ENCODE results near the gene CPM. TPM values are rescaled to one million over a fixed set of nuclear protein-coding genes. Genes with fewer than 3 reads are reported as not detected.

The CPM gene
- total RNA-seq, 4 donors from 2014 or later: 54.0 to 117 (median 75.2) TPM

DNA sequence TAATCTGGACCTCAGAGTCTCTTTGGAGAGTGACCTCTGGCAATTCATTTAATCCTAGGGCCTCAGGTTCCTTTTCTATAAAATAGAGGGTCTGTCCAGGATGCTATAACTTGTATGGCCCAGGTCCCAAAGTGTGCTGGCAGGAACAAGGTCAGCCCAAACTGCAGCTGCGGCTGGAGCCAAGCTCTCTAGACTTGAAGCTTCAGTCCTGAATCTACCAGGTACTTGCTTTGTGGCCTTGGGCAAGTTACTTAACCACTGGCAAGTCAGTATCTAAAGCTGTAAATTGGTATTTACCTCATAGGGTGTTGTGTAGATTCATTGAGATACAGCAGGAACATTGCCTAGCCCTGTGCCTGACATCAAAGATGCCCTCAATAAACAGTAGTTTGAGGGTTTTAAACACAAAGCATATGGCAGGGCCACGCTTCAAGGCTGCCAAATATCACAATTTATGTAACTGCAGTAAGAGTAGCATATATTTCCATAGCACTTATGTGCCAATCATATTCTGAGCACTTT, 21.7 kb downstream of the CPM start:
- 89 to 93% methylated on average over 2 of the region's 2 CpGs for WGBS, 2 donors
- Histone ChIP-seq H3K27ac (no peak overlapping the region), H3K36me3 (no peaks in the 10 kb centered on the region), H3K27me3 (no peaks in the 10 kb centered on the region), H3K4me1 (peaks cover 0 to 16% (median 0%) of the 10 kb centered on the region in 4 donors), H3K4me3 (no peak overlapping the region), H3K9me3 (no peaks in the 10 kb centered on the region)
- TF ChIP-seq POLR2A (IDR thresholded peaks at IDR 0.05) (no peak), EP300 (IDR thresholded peaks at IDR 0.05) (no peak)
- TF ChIP-seq, protein P1, sequence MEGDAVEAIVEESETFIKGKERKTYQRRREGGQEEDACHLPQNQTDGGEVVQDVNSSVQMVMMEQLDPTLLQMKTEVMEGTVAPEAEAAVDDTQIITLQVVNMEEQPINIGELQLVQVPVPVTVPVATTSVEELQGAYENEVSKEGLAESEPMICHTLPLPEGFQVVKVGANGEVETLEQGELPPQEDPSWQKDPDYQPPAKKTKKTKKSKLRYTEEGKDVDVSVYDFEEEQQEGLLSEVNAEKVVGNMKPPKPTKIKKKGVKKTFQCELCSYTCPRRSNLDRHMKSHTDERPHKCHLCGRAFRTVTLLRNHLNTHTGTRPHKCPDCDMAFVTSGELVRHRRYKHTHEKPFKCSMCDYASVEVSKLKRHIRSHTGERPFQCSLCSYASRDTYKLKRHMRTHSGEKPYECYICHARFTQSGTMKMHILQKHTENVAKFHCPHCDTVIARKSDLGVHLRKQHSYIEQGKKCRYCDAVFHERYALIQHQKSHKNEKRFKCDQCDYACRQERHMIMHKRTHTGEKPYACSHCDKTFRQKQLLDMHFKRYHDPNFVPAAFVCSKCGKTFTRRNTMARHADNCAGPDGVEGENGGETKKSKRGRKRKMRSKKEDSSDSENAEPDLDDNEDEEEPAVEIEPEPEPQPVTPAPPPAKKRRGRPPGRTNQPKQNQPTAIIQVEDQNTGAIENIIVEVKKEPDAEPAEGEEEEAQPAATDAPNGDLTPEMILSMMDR (IDR thresholded peaks at IDR 0.05): no peak
- no peak for DNase-seq (ENCODE audit: low spot score in 2 of 2)

DNA sequence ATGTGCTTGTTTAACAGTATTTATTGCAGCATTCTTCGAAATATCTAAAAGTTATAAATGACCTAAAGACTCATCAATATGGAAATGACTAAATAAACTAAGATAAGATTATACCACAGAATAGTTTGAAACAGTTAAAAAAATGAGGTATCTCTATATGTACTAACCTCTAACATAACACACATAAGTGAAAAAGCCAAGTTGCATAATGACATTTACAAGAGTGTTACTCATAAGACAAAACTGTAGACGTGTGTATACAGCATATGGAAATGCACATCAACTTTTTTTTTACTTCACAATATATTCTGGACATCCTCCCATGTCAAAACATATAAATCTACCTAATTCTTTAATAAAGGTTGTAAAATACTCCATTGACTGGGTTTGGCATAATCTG, 22.8 kb downstream of the CPM start:
- peaks cover 0 to 16% (median 0%) of the 10 kb centered on the region in 4 donors for H3K4me1 ChIP-seq
- no peaks in the 10 kb centered on the region for H3K27me3 ChIP-seq
- no peaks in the 10 kb centered on the region for H3K36me3 ChIP-seq
- no peak overlapping the region for H3K27ac ChIP-seq
- H3K4me3 ChIP-seq: no peak overlapping the region
- DNase-seq (ENCODE audit: low spot score in 2 of 2): no peak
- H3K9me3 ChIP-seq: no peaks in the 10 kb centered on the region
- no peak for TF ChIP-seq EP300 (IDR thresholded peaks at IDR 0.05)
- TF ChIP-seq POLR2A (IDR thresholded peaks at IDR 0.05): no peak
- TF ChIP-seq, protein P1 (IDR thresholded peaks at IDR 0.05): no peak
- WGBS, 2 donors: 71 to 73% methylated on average over 2 of the region's 2 CpGs

DNA sequence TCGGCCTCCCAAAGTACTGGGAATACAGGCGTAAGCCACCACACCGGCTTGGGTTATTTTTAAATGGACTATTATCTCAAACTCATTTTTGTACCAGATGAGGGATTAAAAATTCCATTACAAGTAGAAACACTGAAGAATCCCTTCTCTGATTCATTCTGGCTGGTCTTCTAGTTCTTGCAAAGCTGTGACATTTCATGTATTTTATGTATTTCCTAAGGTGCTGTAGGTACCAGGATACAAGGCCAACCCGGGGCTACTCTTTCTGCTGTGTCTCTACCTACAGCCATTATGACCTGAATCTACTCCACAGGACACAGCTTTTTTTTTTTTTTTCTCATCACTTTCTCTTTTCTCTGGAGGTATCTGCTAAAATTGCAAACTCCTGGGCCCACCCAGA, 24.9 kb downstream of the CPM start:
- no peak for DNase-seq (ENCODE audit: low spot score in 2 of 2)
- 93 to 95% methylated on average over 4 of the region's 4 CpGs for WGBS, 2 donors

DNA sequence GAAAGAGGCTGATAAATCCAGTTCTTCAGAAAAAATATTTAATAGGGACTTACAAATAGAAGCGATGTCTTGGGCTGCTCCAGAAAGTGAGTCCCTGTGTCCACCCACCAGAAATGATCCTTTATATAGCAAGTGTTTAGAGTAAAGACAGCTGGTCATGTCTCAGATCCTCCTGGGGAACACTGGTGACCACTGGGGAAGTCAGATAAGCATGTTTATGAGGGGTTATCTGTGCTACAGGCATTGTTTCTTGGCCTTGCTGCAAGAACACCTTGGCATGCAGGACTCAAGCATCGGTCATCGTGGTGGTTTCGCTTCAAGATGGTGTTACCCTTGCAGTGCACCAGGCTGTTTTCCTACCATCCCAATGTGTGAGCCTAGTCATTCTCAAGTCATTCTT, 27.2 kb downstream of the CPM start:
- Histone ChIP-seq H3K9me3 (no peaks in the 10 kb centered on the region), H3K27me3 (no peaks in the 10 kb centered on the region), H3K4me3 (no peak overlapping the region), H3K27ac (no peak overlapping the region), H3K4me1 (no peaks in the 10 kb centered on the region), H3K36me3 (no peaks in the 10 kb centered on the region)
- no peak for DNase-seq (ENCODE audit: low spot score in 2 of 2)
- WGBS, 2 donors: 88 to 95% methylated on average over 4 of the region's 4 CpGs
- TF ChIP-seq, protein P1 (IDR thresholded peaks at IDR 0.05): no peak
- TF ChIP-seq EP300 (IDR thresholded peaks at IDR 0.05) (no peak), POLR2A (IDR thresholded peaks at IDR 0.05) (no peak)

More for the DNA sequence above, 24.9 kb downstream of the CPM start:
- H3K36me3 ChIP-seq: no peaks in the 10 kb centered on the region
- TF ChIP-seq, protein P1 (IDR thresholded peaks at IDR 0.05): no peak
- TF ChIP-seq POLR2A (IDR thresholded peaks at IDR 0.05) (no peak), EP300 (IDR thresholded peaks at IDR 0.05) (no peak)
- H3K4me1 ChIP-seq: peaks cover 0 to 1% (median 0%) of the 10 kb centered on the region in 4 donors
- no peaks in the 10 kb centered on the region for H3K9me3 ChIP-seq
- no peak overlapping the region for H3K27ac ChIP-seq
- no peaks in the 10 kb centered on the region for H3K27me3 ChIP-seq
- no peak overlapping the region for H3K4me3 ChIP-seq

DNA sequence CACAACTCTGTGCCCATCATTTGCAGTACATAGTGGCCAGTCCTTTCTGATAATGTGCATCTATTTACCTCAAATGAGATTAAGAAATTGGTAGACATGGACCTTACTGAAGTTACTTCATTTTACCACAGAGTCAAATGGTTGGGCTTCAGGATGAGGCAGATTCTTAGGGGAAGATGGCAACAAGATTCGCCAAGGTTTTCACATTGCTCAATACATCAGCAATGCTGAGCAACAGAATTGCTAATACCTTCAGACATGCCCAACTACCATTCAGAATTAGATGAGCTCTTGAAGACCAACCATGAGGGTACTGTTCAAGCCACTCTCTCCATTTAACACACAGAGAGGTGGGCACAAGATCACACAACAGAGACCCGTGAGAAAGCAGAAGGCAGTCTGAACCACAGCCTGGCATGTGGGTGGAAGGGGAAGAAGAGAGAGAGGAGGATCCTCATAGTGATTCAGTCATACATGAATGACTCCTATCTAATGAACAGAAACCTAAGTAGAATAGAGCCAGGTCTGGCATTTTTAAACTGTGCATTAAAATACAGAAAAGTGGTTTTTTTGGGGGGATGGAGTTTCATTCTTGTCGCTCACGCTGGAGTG, 28.5 kb downstream of the CPM start:
- H3K27ac ChIP-seq: no peak overlapping the region
- no peaks in the 10 kb centered on the region for H3K27me3 ChIP-seq
- 67 to 90% methylated on average over 4 of the region's 4 CpGs for WGBS, 2 donors
- H3K4me1 ChIP-seq: peaks cover 0 to 2% (median 0%) of the 10 kb centered on the region in 4 donors
- H3K36me3 ChIP-seq: no peaks in the 10 kb centered on the region
- no peak for TF ChIP-seq EP300 (IDR thresholded peaks at IDR 0.05)
- TF ChIP-seq POLR2A (IDR thresholded peaks at IDR 0.05): no peak
- TF ChIP-seq, protein P1 (IDR thresholded peaks at IDR 0.05): no peak
- no peaks in the 10 kb centered on the region for H3K9me3 ChIP-seq
- no peak for DNase-seq (ENCODE audit: low spot score in 2 of 2)
- no peak overlapping the region for H3K4me3 ChIP-seq
